Cardiac muscle cell (in vitro differentiated cells and primary cell): Measurements from ENCODE around the gene GAS7. TPM values are rescaled to one million over a fixed set of nuclear protein-coding genes. Genes with fewer than 3 reads are reported as not detected.

Source experiments
- DNase-seq, 2 donors: peaks; one replicate each; pipeline versions ENCODE4 v3.0.0 to v3.0.0-alpha.2; 2010 to 2017; ENCODE audit warnings: low read depth in 1 of 2, low spot score in 1 of 2
- H3K27ac ChIP-seq: fragments of 200-600 bp; sonication (generic); 2 replicates; pipeline ENCODE4 v1.5.1; 2016
- H3K27me3 ChIP-seq: fragments of 200-600 bp; sonication (generic); 2 replicates; pipeline ENCODE4 v1.6.0; 2016; ENCODE audit warnings: control low read depth
- H3K36me3 ChIP-seq: fragments of 200-600 bp; sonication (generic); 2 replicates; pipeline ENCODE4 v1.5.1; 2016; ENCODE audit warnings: control low read depth
- H3K4me1 ChIP-seq: fragments of 200-600 bp; sonication (generic); 2 replicates; pipeline ENCODE4 v1.8.1; 2017; ENCODE audit warnings: low read depth, mild to moderate bottlenecking, mixed run types
- H3K4me3 ChIP-seq: fragments of 200-600 bp; sonication (generic); 2 replicates; pipeline ENCODE4 v1.5.1; 2016; ENCODE audit warnings: mild to moderate bottlenecking
- H3K9me3 ChIP-seq: fragments of 200-600 bp; sonication (generic); 2 replicates; pipeline ENCODE4 v1.5.1; 2017; ENCODE audit warnings: low read depth, mild to moderate bottlenecking, control low read depth
- polyA plus RNA-seq: library from polyadenylated mRNA; unstranded; fragments of >200 nt; fragmentation: Nextera tagmentation; extraction: Ambion mirVana; gene quantifications from 2 replicates; pipeline ENCODE4 v1.2.1, GENCODE V29; 2016
- total RNA-seq: library from RNA; depleted of rRNA; stranded (reverse); fragments of >200 nt; gene quantifications from 2 replicates; pipeline ENCODE4 v1.2.3, GENCODE V29; 2016
- TF ChIP-seq, protein P1 (sequence below): IDR thresholded peaks from 2 replicates; pipeline ENCODE4 v1.5.1; 2012; ENCODE audit warnings: low read depth, mild to moderate bottlenecking, low read length

Gene GAS7
- total and polyA plus RNA-seq, 2 experiments from 2014 or later: 6.1 to 13.5 TPM

DNA sequence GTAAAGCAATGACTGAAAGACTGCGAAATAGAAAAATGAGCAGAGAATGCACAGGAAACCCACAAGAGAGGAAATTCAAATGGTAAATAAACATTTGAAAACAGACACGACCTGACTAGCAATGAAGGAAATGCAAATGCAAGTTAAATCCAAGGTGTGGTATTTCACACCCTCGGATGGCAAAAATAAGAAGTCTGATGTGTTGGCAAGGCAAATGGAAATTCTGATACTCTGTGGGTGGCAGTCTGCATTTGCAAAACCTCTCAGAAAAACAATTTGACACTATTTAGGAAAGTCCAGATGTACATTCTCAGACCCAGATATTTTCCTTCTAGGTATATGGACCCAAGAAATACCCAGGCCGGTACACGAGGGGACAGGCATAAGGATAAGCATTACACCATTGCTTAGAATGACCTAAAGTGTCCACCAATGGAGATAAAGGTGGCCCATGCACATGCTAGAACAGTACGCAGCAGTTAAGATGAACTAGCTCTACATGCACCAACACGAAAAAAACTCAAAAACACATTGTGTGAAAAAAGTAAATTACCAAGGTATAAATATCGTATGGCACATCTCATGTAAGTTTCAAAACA is 116.7 kb downstream of the GAS7 start:
- Histone ChIP-seq H3K9me3 (no peaks in the 10 kb centered on the region), H3K27ac (no peak overlapping the region), H3K36me3 (no peaks in the 10 kb centered on the region), H3K4me1 (peaks cover 4% of the 10 kb centered on the region), H3K27me3 (no peaks in the 10 kb centered on the region), H3K4me3 (no peak overlapping the region)
- DNase-seq: no peak
- TF ChIP-seq, protein P1, sequence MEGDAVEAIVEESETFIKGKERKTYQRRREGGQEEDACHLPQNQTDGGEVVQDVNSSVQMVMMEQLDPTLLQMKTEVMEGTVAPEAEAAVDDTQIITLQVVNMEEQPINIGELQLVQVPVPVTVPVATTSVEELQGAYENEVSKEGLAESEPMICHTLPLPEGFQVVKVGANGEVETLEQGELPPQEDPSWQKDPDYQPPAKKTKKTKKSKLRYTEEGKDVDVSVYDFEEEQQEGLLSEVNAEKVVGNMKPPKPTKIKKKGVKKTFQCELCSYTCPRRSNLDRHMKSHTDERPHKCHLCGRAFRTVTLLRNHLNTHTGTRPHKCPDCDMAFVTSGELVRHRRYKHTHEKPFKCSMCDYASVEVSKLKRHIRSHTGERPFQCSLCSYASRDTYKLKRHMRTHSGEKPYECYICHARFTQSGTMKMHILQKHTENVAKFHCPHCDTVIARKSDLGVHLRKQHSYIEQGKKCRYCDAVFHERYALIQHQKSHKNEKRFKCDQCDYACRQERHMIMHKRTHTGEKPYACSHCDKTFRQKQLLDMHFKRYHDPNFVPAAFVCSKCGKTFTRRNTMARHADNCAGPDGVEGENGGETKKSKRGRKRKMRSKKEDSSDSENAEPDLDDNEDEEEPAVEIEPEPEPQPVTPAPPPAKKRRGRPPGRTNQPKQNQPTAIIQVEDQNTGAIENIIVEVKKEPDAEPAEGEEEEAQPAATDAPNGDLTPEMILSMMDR: no peak

DNA sequence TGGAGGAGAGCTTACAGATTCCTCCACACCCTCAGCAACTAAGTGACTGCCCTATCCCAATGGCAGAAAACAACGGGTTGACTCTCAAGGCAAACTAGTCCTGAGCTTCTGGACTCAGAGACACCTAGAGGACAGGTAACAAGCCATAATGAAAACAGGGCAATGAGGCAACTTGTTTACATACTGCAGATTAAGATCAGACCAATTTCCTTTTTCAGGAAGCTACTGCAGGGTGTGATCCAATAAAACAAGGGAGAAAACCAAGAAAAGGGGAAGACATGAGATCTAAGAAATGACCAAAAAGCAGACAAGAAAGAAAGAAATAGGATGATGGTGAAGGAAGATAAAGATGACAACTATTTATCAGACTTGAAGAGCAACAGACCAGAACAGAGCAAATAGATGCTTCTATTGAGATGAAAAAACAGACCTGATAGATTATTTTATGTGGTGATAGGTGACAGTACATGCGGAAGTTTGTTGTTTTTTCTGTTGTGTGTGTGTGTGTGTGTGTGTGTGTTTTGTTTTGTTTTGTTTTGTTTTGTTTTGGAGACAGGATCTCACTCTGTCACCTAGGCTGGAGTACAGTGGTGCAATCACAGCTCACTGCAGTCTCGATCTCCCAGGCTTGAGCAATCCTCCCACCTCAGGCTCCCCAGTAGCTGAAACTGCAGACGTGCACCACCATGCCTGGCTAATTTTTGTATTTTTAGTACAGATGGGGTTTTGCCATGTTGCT is 120.7 kb downstream of the GAS7 start:
- Histone ChIP-seq H3K4me3 (no peak overlapping the region), H3K27me3 (no peaks in the 10 kb centered on the region), H3K9me3 (no peaks in the 10 kb centered on the region), H3K27ac (no peak overlapping the region), H3K36me3 (no peaks in the 10 kb centered on the region), H3K4me1 (no peaks in the 10 kb centered on the region)
- DNase-seq: no peak
- TF ChIP-seq, protein P1: no peak

DNA sequence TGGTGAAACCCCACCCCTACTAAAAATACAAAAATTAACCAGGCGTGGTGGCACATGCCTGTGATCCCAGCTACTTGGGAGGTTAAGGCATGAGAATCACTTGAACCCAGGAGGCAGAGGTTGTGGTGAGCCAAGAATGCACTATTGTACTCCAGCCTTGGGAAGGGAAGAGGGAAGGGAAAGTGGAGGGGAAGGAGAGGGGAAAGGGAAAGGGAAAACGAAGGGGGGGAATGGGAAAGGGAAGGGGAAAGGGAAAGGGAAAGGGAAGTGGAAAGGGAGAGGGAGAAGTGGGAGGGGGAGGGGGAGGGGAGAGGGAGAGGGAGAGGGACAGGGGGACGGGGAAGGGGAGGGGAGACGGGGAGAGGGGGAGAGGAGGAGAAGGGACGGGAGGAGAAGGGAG is 122.5 kb downstream of the GAS7 start:
- no peaks in the 10 kb centered on the region for H3K27me3 ChIP-seq
- TF ChIP-seq, protein P1: no peak
- H3K4me1 ChIP-seq: no peaks in the 10 kb centered on the region
- no peak overlapping the region for H3K4me3 ChIP-seq
- no peak overlapping the region for H3K27ac ChIP-seq
- no peaks in the 10 kb centered on the region for H3K36me3 ChIP-seq
- DNase-seq: no peak
- no peaks in the 10 kb centered on the region for H3K9me3 ChIP-seq

DNA sequence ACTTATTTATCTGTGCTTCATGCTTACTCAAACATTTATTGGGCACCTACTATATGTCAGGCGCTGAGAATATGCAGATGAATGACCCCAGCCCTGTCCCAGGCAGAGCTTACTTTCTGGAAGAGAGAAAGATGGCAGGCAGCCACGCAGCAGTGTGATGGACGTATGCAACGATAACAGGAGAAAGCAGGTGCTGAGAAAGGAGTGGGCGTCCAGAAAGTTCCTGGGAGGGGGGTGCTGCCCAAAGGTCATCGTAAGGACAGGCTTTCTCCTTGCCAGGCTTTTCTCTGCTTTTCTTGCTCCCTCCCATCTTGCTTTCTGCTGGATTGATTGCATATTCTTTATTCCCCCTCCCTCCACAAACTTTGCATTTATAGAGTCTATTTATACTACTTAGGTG is 124.5 kb downstream of the GAS7 start:
- Histone ChIP-seq H3K27ac (no peak overlapping the region), H3K4me3 (no peak overlapping the region), H3K4me1 (no peaks in the 10 kb centered on the region), H3K9me3 (no peaks in the 10 kb centered on the region), H3K27me3 (no peaks in the 10 kb centered on the region), H3K36me3 (no peaks in the 10 kb centered on the region)
- TF ChIP-seq, protein P1: no peak
- peak in 1 of 2 donors; percentile 27 for DNase-seq

DNA sequence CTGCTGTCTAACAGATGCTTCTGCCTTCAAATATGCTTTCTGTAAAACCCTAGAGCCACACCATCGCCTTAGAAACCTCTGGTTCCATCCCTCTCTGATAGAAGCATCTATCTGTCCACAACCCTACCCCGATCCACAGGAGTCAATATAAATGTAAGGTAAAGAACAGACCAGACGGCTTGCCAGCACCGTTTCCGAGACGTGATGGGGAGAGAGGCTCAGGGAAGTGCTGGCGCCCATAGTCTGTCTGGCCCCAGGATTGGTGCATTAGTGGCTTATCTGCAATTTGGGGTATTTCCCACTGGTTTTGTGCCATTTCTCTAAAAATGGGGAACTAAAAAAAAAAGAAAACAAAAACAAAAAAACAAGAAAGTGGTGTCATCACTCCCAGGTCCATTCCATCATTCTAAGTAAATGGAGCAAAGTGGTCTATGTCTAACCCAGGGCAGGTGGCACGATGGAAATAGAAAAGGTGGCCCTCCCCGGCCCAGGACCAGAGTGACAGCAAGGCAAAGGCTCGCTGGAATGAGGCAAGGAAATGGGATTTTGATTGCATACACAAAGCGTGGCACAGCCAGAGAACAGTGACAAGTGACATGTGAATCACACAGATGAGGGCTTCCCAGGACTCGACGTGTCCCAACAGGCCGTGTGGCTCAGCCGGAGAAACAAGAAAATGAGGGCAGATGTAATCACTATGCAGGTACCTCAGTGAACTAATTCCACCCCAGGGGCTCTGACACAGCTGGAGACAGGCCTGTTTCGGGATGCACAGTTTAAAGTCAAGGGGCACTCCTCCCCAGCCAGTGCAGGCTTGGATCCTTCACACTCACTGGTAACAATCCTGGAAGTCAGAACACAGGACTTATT is 125.6 kb downstream of the GAS7 start:
- Histone ChIP-seq H3K27ac (no peak overlapping the region), H3K4me3 (no peak overlapping the region), H3K9me3 (no peaks in the 10 kb centered on the region), H3K4me1 (no peaks in the 10 kb centered on the region), H3K36me3 (no peaks in the 10 kb centered on the region), H3K27me3 (no peaks in the 10 kb centered on the region)
- TF ChIP-seq, protein P1: no peak
- no peak for DNase-seq
